GM19328 (cell line): ENCODE measurements around the gene ACKR2.

ENCODE experiments used
- ATAC-seq: cut with Tn5 transposase; IDR thresholded peaks from one replicate; pipeline ENCODE4 v1.9.1; 2021; ENCODE audit warnings: mild to moderate bottlenecking, moderate library complexity; ENCODE audit not compliant: unreplicated experiment

The ACKR2 gene

GRCh38 chr3:42853739-42854302 is 44.6 kb downstream of the ACKR2 start:
- ATAC-seq = no peak

GRCh38 chr3:42855219-42855546 is 45.9 kb downstream of the ACKR2 start:
- ATAC-seq = no peak

- ATAC-seq = no peak
Observed at GRCh38 chr3:42855547-42856380, 46.5 kb downstream of the ACKR2 start.

GRCh38 chr3:42856544-42856943 is 47.3 kb downstream of the ACKR2 start:
- no peak for ATAC-seq

GRCh38 chr3:42864321-42864950 is 55.2 kb downstream of the ACKR2 start:
- no peak for ATAC-seq

GRCh38 chr3:42865256-42865655 is 56.0 kb downstream of the ACKR2 start:
- ATAC-seq = no peak

GRCh38 chr3:42867138-42867537 is 57.9 kb downstream of the ACKR2 start:
- ATAC-seq = no peak

GRCh38 chr3:42868841-42869240 is 59.6 kb downstream of the ACKR2 start:
- ATAC-seq = no peak

GRCh38 chr3:42871592-42872196 is 62.4 kb downstream of the ACKR2 start:
- ATAC-seq = no peak

- no peak for ATAC-seq
Observed at GRCh38 chr3:42872718-42873117, 63.5 kb downstream of the ACKR2 start.

- no peak for ATAC-seq
Observed at GRCh38 chr3:42873221-42873982, 64.2 kb downstream of the ACKR2 start.

- ATAC-seq = no peak
Observed at GRCh38 chr3:42874749-42875148, 65.5 kb downstream of the ACKR2 start.

GRCh38 chr3:42875325-42876151 is 66.3 kb downstream of the ACKR2 start, which contains the start of gene CYP8B1:
CYP8B1 (minus strand) TSS chr3:42875879; CDS start chr3:42875816, 63 bp downstream.
- no peak for ATAC-seq

GRCh38 chr3:42876401-42876800 is 67.2 kb downstream of the ACKR2 start:
- ATAC-seq = no peak

GRCh38 chr3:42876940-42877720 is 67.9 kb downstream of the ACKR2 start:
- no peak for ATAC-seq

- no peak for ATAC-seq
Observed at GRCh38 chr3:42877881-42878280, 68.6 kb downstream of the ACKR2 start.

- ATAC-seq = no peak
Observed at GRCh38 chr3:42880183-42880582, 70.9 kb downstream of the ACKR2 start.

GRCh38 chr3:42880601-42881451 is 71.6 kb downstream of the ACKR2 start:
- peak; percentile 99 for ATAC-seq
